Testis (tissue), 3 donors: Measurements from ENCODE around the gene SDSL. TPM values are rescaled to one million over a fixed set of nuclear protein-coding genes. Genes with fewer than 3 reads are reported as not detected.

ENCODE experiments used
- DNase-seq: peaks from one replicate; pipeline ENCODE4 v3.0.0-alpha.2; 2019
- H3K27ac ChIP-seq, 2 donors: fragments of 200-600 bp; sonication (generic); one replicate each; pipeline ENCODE4 v1.5.1; 2019
- H3K27me3 ChIP-seq: fragments of 200-600 bp; sonication (generic); one replicate; pipeline ENCODE4 v1.5.1; 2019
- H3K36me3 ChIP-seq: fragments of 200-600 bp; sonication (generic); one replicate; pipeline ENCODE4 v1.5.1; 2017; ENCODE audit warnings: low read depth; ENCODE audit errors: missing control alignments
- H3K4me1 ChIP-seq: fragments of 200-600 bp; sonication (generic); one replicate; pipeline ENCODE4 v1.5.1; 2019
- H3K4me3 ChIP-seq, 2 donors: fragments of 200-600 bp; sonication (generic); one replicate each; pipeline ENCODE4 v1.5.1; 2017 to 2019
- H3K9me3 ChIP-seq: fragments of 200-600 bp; sonication (generic); one replicate; pipeline ENCODE4 v1.5.1; 2017
- CTCF ChIP-seq, 3 experiments: fragments of 450-650 bp in 2 of 3; fragments of 200-600 bp in 1 of 3; sonication (generic) in 1 of 3; IDR thresholded peaks; one replicate each; pipeline ENCODE4 v1.5.1; 2016 to 2019; ENCODE audit warnings: antibody characterized with exemption in 3 of 3, mild to moderate bottlenecking in 2 of 3, moderate library complexity in 1 of 3
- POLR2A ChIP-seq: fragments of 450-650 bp; IDR thresholded peaks from one replicate; pipeline ENCODE4 v1.6.1; 2017; ENCODE audit warnings: antibody characterized with exemption, mild to moderate bottlenecking, moderate library complexity
- WGBS, 2 donors: methylation state at CpG; one replicate each; pipeline ENCODE4 v1.1.5; 2018; 5-methylcytosine and 5-hydroxymethylcytosine counted together
- intact Hi-C: fragments of 100-400 bp; cut with DNase I; formaldehyde crosslinking; loops from one replicate; pipeline ENCODE4 v1.15.1; 2023; ENCODE audit warnings: low total_unique reads
- polyA plus RNA-seq: library from polyadenylated mRNA; stranded (reverse); fragments of 350-450 nt; fragmentation: Illumina TruSeq; extraction: RNeasy Lipid Tissue Mini Kit (QIAGEN cat#74804); gene quantifications from one replicate; pipeline ENCODE4 v1.2.3, GENCODE V29; 2014; ENCODE audit warnings: low read depth, low replicate concordance; ENCODE audit not compliant: insufficient read depth
- total RNA-seq, 2 donors: library from RNA; depleted of rRNA; stranded (reverse); fragments of >200 nt; gene quantifications; one replicate each; pipeline ENCODE4 v1.2.3, GENCODE V29; 2016

Gene SDSL
- total and polyA plus RNA-seq, 3 donors from 2014 or later = 15.9 to 25.2 (median 16.3) TPM

- intact Hi-C loops = no loop called here
- Histone ChIP-seq H3K27me3 (no peaks in the 10 kb centered on the region), H3K4me1 (no peaks in the 10 kb centered on the region), H3K9me3 (no peaks in the 10 kb centered on the region), H3K4me3 (no peak overlapping the region), H3K27ac (no peak overlapping the region), H3K36me3 (no peaks in the 10 kb centered on the region)
- TF ChIP-seq POLR2A (no peak), CTCF (IDR thresholded peaks at IDR 0.05) (no peak)
- WGBS, 2 donors = 54 to 58% methylated on average over 10 of the region's 10 CpGs
- DNase-seq = no peak
These were observed 24.5 kb upstream of the SDSL start for GRCh38 chr12:113397497-113398197.

GRCh38 chr12:113398346-113399290 lies 23.6 kb upstream of the SDSL start:
- H3K9me3 ChIP-seq = no peaks in the 10 kb centered on the region
- H3K27ac ChIP-seq = no peak overlapping the region
- no peaks in the 10 kb centered on the region for H3K27me3 ChIP-seq
- TF ChIP-seq CTCF (IDR thresholded peaks at IDR 0.05) = no peak
- no peak for TF ChIP-seq POLR2A
- no peak for DNase-seq
- H3K36me3 ChIP-seq = no peaks in the 10 kb centered on the region
- H3K4me1 ChIP-seq = no peaks in the 10 kb centered on the region
- intact Hi-C loops = no loop called here
- no peak overlapping the region for H3K4me3 ChIP-seq
- 68 to 73% methylated on average over 18 to 26 of the region's 26 CpGs for WGBS, 2 donors

GRCh38 chr12:113399490-113399889 lies 22.7 kb upstream of the SDSL start:
- intact Hi-C loops = no loop called here
- no peak for DNase-seq
- no peaks in the 10 kb centered on the region for H3K27me3 ChIP-seq
- no peak for TF ChIP-seq CTCF (IDR thresholded peaks at IDR 0.05)
- no peak for TF ChIP-seq POLR2A
- no peaks in the 10 kb centered on the region for H3K36me3 ChIP-seq
- H3K9me3 ChIP-seq = no peaks in the 10 kb centered on the region
- H3K27ac ChIP-seq = no peak overlapping the region
- WGBS, 2 donors = 88 to 90% methylated on average over 12 of the region's 12 CpGs
- no peak overlapping the region for H3K4me3 ChIP-seq
- H3K4me1 ChIP-seq = no peaks in the 10 kb centered on the region

- H3K27ac ChIP-seq = no peak overlapping the region
- no peaks in the 10 kb centered on the region for H3K36me3 ChIP-seq
- TF ChIP-seq POLR2A (no peak), CTCF (IDR thresholded peaks at IDR 0.05) (no peak)
- intact Hi-C loops = no loop called here
- 76 to 86% methylated on average over 4 of the region's 4 CpGs for WGBS, 2 donors
- H3K4me1 ChIP-seq = no peaks in the 10 kb centered on the region
- no peak overlapping the region for H3K4me3 ChIP-seq
- H3K27me3 ChIP-seq = no peaks in the 10 kb centered on the region
- DNase-seq = no peak
- H3K9me3 ChIP-seq = no peaks in the 10 kb centered on the region
These were observed 21.8 kb upstream of the SDSL start for GRCh38 chr12:113400362-113400761.
